Gastroesophageal sphincter (tissue), 4 donors: ENCODE measurements around the gene DNM3. TPM values are rescaled to one million over a fixed set of nuclear protein-coding genes. Genes with fewer than 3 reads are reported as not detected.

Experiments
- ATAC-seq: fragments of 150-250 bp; one replicate; pipeline ENCODE4 v1.9.1; 2016; ENCODE audit warnings: mild to moderate bottlenecking, moderate library complexity
- H3K27ac ChIP-seq, 4 donors: fragments of 200-600 bp; sonication (generic) in 3 of 4; 1 replicate in 3 of 4; 2 replicates in 1 of 4; pipeline ENCODE4 v1.5.1; 2016 to 2019
- H3K27me3 ChIP-seq: fragments of 200-600 bp; sonication (generic); one replicate; pipeline ENCODE4 v1.5.1; 2019
- H3K36me3 ChIP-seq, 2 donors: fragments of 200-600 bp; sonication (generic); one replicate each; pipeline ENCODE4 v1.5.1; 2019; ENCODE audit warnings: control low read depth in 1 of 2
- H3K4me1 ChIP-seq, 3 donors: fragments of 200-600 bp; sonication (generic); 1 replicate in 2 of 3; 2 replicates in 1 of 3; pipeline ENCODE4 v1.5.1; 2016 to 2019; ENCODE audit warnings: control low read depth in 2 of 3
- H3K4me3 ChIP-seq, 2 donors: fragments of 200-600 bp; sonication (generic); one replicate each; pipeline ENCODE4 v1.5.1; 2019; ENCODE audit warnings: mild to moderate bottlenecking in 1 of 2, moderate library complexity in 1 of 2
- H3K9me3 ChIP-seq, 3 donors: fragments of 200-600 bp; sonication (generic); one replicate each; pipeline ENCODE4 v1.5.1; 2017 to 2019; ENCODE audit warnings: control low read depth in 2 of 3
- EP300 ChIP-seq: sonication (generic); formaldehyde crosslinking; IDR thresholded peaks from one replicate; pipeline ENCODE4 v1.6.1; 2017; ENCODE audit warnings: antibody characterized with exemption, mild to moderate bottlenecking
- POLR2A ChIP-seq, 2 donors: fragments of 450-650 bp; IDR thresholded peaks; one replicate each; pipeline ENCODE4 v1.6.1; 2017; ENCODE audit warnings: antibody characterized with exemption in 2 of 2, mild to moderate bottlenecking in 2 of 2, moderate library complexity in 1 of 2
- POLR2AphosphoS5 ChIP-seq: sonication (generic); formaldehyde crosslinking; IDR thresholded peaks from one replicate; pipeline ENCODE4 v1.6.1; 2017; ENCODE audit warnings: antibody characterized with exemption
- WGBS, 2 donors: methylation state at CpG; one replicate each; pipeline ENCODE4 v1.1.5; 2018; ENCODE audit warnings: low coverage in 1 of 2; 5-methylcytosine and 5-hydroxymethylcytosine counted together
- total RNA-seq, 4 donors: library from RNA; depleted of rRNA; stranded (reverse); fragments of >200 nt; gene quantifications; one replicate each; pipeline ENCODE4 v1.1.0, GENCODE V29; 2016
- TF ChIP-seq, protein P1 (sequence below), 4 experiments: fragments of 200-600 bp in 2 of 4; fragments of 450-650 bp in 2 of 4; sonication (generic) in 1 of 4; IDR thresholded peaks; one replicate each; pipeline ENCODE4 v1.5.1; 2017 to 2019; ENCODE audit warnings: antibody characterized with exemption in 4 of 4, mild to moderate bottlenecking in 2 of 4, moderate library complexity in 2 of 4

The DNM3 gene
- total RNA-seq, 4 donors from 2014 or later: 1.9 to 5.0 (median 3.9) TPM

GRCh38 chr1:172252958-172253357 lies 411.7 kb downstream of the DNM3 start:
- ATAC-seq: no peak
- TF ChIP-seq POLR2A (IDR thresholded peaks at IDR 0.05): no peak
- no peak for TF ChIP-seq EP300
- no peak for TF ChIP-seq POLR2AphosphoS5
- TF ChIP-seq, protein P1, sequence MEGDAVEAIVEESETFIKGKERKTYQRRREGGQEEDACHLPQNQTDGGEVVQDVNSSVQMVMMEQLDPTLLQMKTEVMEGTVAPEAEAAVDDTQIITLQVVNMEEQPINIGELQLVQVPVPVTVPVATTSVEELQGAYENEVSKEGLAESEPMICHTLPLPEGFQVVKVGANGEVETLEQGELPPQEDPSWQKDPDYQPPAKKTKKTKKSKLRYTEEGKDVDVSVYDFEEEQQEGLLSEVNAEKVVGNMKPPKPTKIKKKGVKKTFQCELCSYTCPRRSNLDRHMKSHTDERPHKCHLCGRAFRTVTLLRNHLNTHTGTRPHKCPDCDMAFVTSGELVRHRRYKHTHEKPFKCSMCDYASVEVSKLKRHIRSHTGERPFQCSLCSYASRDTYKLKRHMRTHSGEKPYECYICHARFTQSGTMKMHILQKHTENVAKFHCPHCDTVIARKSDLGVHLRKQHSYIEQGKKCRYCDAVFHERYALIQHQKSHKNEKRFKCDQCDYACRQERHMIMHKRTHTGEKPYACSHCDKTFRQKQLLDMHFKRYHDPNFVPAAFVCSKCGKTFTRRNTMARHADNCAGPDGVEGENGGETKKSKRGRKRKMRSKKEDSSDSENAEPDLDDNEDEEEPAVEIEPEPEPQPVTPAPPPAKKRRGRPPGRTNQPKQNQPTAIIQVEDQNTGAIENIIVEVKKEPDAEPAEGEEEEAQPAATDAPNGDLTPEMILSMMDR (IDR thresholded peaks at IDR 0.05): no peak
- no peaks in the 10 kb centered on the region for H3K27me3 ChIP-seq
- 72 to 100% methylated on average over 2 of the region's 2 CpGs for WGBS, 2 donors
- H3K36me3 ChIP-seq: no peaks in the 10 kb centered on the region
- H3K4me1 ChIP-seq: peaks cover 0 to 5% (median 0%) of the 10 kb centered on the region in 3 donors
- H3K27ac ChIP-seq: no peak overlapping the region
- no peaks in the 10 kb centered on the region for H3K9me3 ChIP-seq
- no peak overlapping the region for H3K4me3 ChIP-seq

DNA sequence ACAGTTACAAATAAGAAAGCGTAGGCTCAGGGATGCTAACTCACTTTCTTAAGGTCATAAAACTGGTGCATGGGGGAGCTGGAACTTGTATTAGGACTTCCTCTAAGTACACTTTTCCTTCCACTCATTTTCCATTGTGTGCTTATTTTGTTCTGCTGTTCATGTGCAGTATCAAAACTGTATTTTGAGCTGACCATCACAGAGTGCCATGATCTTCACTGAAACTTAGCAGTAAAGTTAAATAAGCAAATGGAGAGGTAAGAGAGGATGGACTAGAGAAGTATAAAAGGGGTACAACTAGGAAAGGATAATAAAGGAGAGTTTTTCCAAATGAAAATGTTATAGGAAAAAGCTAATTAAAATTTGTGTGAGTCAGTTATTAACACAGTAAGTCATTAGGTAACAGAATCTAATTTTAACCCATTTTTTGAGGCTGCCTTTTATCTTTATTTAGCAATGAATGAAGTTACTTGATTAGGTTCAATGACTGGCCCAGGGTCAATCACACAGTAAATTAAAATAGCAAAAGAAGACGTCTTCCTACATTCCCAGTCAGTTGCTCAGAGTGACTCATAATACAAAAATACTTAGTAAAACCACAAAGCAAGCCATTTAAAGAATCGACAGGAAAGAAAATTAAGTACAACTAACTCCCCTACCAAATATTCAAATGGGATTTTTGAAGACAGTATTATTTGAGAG lies 413.4 kb downstream of the DNM3 start:
- no peak overlapping the region for H3K27ac ChIP-seq
- no peaks in the 10 kb centered on the region for H3K36me3 ChIP-seq
- H3K4me1 ChIP-seq: peaks cover 0 to 5% (median 0%) of the 10 kb centered on the region in 3 donors
- 40 to 46% methylated on average over 3 of the region's 3 CpGs for WGBS, 2 donors
- H3K9me3 ChIP-seq: no peaks in the 10 kb centered on the region
- no peaks in the 10 kb centered on the region for H3K27me3 ChIP-seq
- TF ChIP-seq, protein P1 (IDR thresholded peaks at IDR 0.05): no peak
- TF ChIP-seq POLR2A (IDR thresholded peaks at IDR 0.05): no peak
- no peak overlapping the region for H3K4me3 ChIP-seq
- ATAC-seq: no peak

DNA sequence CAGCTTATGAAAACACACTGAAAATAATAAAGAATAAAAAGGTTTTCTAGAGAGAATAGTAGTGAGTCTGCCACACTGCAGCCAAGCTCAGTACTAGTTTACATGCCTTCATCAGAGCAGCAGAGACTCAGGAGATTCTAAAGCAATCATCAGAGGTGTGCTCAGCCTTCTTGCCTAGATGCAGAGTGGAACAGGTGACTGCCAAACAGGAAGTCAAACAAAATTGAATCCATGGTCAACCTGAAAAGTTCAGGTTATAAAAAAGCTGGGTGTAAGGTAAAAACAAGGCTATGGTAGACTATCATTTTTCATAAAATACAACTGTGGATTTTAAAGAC lies 413.9 kb downstream of the DNM3 start:
- Histone ChIP-seq H3K4me1 (peaks cover 0 to 5% (median 0%) of the 10 kb centered on the region in 3 donors), H3K27ac (no peak overlapping the region), H3K4me3 (no peak overlapping the region), H3K27me3 (no peaks in the 10 kb centered on the region), H3K9me3 (peaks cover 0 to 5% (median 0%) of the 10 kb centered on the region in 3 donors), H3K36me3 (no peaks in the 10 kb centered on the region)
- no peak for ATAC-seq
- no peak for TF ChIP-seq POLR2A (IDR thresholded peaks at IDR 0.05)
- TF ChIP-seq, protein P1 (IDR thresholded peaks at IDR 0.05): no peak
- TF ChIP-seq POLR2AphosphoS5: no peak
- TF ChIP-seq EP300: no peak

DNA sequence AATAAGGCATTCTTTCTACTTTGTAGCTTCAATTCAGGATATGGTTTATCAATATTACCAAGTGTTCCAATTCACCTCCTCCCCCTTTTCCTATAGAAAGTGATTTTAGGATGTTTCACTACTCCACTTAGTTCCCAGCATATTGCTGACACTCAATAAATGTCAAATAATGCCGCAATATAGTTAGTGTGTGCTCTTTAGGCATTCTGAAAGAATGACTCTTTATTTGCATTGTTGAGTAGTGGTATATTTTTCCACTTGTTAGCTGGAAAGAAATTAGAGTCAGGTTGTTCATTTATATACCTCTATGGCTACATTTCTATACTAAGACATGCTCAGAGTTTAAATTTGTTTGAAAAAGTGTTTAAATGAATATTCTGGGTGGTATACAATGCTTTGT lies 424.6 kb downstream of the DNM3 start:
- H3K4me3 ChIP-seq: no peak overlapping the region
- peaks cover 0 to 21% (median 3%) of the 10 kb centered on the region in 3 donors for H3K4me1 ChIP-seq
- 94 to 100% methylated on average over 1 of the region's 1 CpG for WGBS, 2 donors
- no peaks in the 10 kb centered on the region for H3K27me3 ChIP-seq
- no peaks in the 10 kb centered on the region for H3K9me3 ChIP-seq
- H3K36me3 ChIP-seq: no peaks in the 10 kb centered on the region
- no peak overlapping the region for H3K27ac ChIP-seq
- no peak for TF ChIP-seq POLR2A (IDR thresholded peaks at IDR 0.05)
- no peak for TF ChIP-seq POLR2AphosphoS5
- TF ChIP-seq, protein P1 (IDR thresholded peaks at IDR 0.05): no peak
- TF ChIP-seq EP300: no peak
- ATAC-seq: no peak

DNA sequence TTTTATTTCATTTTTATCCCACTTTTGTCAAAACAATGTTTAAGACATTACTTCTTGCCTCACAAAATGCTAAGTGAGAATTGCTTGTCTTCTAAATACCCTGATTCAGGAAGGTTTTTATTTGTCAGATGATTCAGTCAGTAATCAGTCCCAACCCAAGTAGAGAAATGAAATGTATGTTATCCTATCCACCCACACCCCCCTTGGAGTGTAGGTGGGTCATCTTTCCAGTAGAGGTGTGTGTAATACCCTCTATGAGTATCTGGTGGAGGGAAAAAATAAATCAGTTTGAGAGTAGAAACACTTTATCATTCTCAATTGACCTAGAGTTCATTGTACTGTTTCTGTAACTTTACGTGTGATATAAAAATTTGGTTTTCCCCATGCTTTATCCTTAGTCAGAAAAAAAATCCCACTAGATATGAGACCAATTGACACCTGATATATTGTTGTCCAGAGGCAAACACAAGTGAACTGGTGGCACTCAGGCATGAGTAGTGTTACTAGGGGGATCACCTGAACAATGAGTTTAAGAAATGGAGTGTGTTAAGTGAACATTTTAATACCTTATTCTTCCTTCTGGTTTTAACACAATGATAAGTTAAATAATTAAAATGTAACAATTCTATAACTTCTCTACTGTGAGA lies 425.4 kb downstream of the DNM3 start:
- 89 to 94% methylated on average over 1 of the region's 1 CpG for WGBS, 2 donors
- Histone ChIP-seq H3K9me3 (no peaks in the 10 kb centered on the region), H3K27ac (no peak overlapping the region), H3K36me3 (no peaks in the 10 kb centered on the region), H3K27me3 (no peaks in the 10 kb centered on the region), H3K4me1 (peaks cover 0 to 23% (median 3%) of the 10 kb centered on the region in 3 donors), H3K4me3 (no peak overlapping the region)
- TF ChIP-seq EP300: no peak
- no peak for TF ChIP-seq POLR2A (IDR thresholded peaks at IDR 0.05)
- no peak for TF ChIP-seq POLR2AphosphoS5
- TF ChIP-seq, protein P1 (IDR thresholded peaks at IDR 0.05): no peak
- ATAC-seq: no peak
